Fibroblast of the aortic adventitia (primary cell): ENCODE results near the gene PEAK1. TPM values are rescaled to one million over a fixed set of nuclear protein-coding genes. Genes with fewer than 3 reads are reported as not detected.
A peak's percentile ranks its signal among the peaks of the same experiment; 100 is the strongest.

Experiments used
- DNase-seq: peaks from one replicate; pipeline ENCODE4 v3.0.0-alpha.2; 2010; ENCODE audit warnings: low read depth
- H3K4me3 ChIP-seq: 2 replicates; pipeline ENCODE4 v1.5.1; 2011; ENCODE audit warnings: low read depth, mild to moderate bottlenecking, control low read depth, low read length, moderate library complexity
- total RNA-seq: library from RNA; depleted of rRNA; stranded (reverse); fragments of >200 nt; gene quantifications from 2 replicates; pipeline ENCODE4 v1.2.3, GENCODE V29; 2012; ENCODE audit warnings: low replicate concordance
- TF ChIP-seq, protein P1 (sequence below): IDR thresholded peaks from 2 replicates; pipeline ENCODE4 v1.5.1; 2011; ENCODE audit warnings: mild to moderate bottlenecking, low read length, control low read depth, inconsistent platforms; ENCODE audit not compliant: insufficient read depth

The PEAK1 gene
- total RNA-seq, 1 donor = 98.2 TPM

DNA sequence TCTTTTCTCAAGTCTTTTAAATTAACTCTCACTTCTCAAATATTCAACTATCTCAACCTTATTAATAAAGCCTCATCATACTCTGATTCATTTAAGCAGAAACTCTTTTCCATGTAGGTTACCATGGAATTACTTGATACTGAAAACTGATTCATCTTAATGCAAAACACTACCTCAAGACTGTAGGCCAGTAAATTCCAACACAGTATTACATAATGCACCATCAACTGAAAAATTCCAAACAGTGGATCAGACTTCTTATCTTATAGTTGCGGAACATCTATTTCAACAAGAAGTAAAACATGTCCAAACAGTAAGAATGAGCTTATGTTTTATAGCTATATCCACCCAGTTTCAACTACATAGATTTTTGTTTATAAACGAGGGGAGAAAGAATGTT, 124.5 kb downstream of the PEAK1 start:
- TF ChIP-seq, protein P1, sequence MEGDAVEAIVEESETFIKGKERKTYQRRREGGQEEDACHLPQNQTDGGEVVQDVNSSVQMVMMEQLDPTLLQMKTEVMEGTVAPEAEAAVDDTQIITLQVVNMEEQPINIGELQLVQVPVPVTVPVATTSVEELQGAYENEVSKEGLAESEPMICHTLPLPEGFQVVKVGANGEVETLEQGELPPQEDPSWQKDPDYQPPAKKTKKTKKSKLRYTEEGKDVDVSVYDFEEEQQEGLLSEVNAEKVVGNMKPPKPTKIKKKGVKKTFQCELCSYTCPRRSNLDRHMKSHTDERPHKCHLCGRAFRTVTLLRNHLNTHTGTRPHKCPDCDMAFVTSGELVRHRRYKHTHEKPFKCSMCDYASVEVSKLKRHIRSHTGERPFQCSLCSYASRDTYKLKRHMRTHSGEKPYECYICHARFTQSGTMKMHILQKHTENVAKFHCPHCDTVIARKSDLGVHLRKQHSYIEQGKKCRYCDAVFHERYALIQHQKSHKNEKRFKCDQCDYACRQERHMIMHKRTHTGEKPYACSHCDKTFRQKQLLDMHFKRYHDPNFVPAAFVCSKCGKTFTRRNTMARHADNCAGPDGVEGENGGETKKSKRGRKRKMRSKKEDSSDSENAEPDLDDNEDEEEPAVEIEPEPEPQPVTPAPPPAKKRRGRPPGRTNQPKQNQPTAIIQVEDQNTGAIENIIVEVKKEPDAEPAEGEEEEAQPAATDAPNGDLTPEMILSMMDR = no peak
- peak; percentile 86 for DNase-seq
- H3K4me3 ChIP-seq = no peak overlapping the region

- no peak overlapping the region for H3K4me3 ChIP-seq
- TF ChIP-seq, protein P1 = no peak
- peak; percentile 43 for DNase-seq
Observed at GRCh38 chr15:77292969-77293558, 126.8 kb downstream of the PEAK1 start.

GRCh38 chr15:77291107-77291506, 128.8 kb downstream of the PEAK1 start:
- H3K4me3 ChIP-seq = no peak overlapping the region
- TF ChIP-seq, protein P1 = no peak
- DNase-seq = no peak

DNA sequence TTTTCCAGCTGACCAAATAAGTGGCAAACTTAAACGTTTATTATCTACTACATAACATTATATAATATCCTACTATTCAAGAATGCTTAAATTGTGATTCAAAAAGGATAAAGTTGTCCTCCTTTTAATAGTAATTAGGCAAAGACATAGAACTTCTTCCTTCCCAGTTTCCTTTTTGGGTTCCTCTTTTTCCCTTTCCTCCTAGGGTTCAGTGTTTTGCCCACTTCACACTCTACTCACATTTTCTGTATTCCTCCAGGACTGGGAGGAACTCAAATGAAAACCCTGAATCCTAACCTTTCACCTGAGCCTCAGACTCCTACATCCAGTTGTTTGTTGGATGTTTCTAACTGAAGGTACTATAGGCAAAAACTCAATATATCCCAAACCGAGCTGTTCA, 132.5 kb downstream of the PEAK1 start:
- H3K4me3 ChIP-seq = no peak overlapping the region
- TF ChIP-seq, protein P1 = no peak
- no peak for DNase-seq

GRCh38 chr15:77285057-77285997, 134.6 kb downstream of the PEAK1 start:
- DNase-seq = no peak
- H3K4me3 ChIP-seq = no peak overlapping the region
- TF ChIP-seq, protein P1 = no peak

GRCh38 chr15:77282333-77282732, 137.6 kb downstream of the PEAK1 start:
- TF ChIP-seq, protein P1 = no peak
- no peak overlapping the region for H3K4me3 ChIP-seq
- peak; percentile 95 for DNase-seq
